Measurements from ENCODE around the gene C1orf53.

DNA sequence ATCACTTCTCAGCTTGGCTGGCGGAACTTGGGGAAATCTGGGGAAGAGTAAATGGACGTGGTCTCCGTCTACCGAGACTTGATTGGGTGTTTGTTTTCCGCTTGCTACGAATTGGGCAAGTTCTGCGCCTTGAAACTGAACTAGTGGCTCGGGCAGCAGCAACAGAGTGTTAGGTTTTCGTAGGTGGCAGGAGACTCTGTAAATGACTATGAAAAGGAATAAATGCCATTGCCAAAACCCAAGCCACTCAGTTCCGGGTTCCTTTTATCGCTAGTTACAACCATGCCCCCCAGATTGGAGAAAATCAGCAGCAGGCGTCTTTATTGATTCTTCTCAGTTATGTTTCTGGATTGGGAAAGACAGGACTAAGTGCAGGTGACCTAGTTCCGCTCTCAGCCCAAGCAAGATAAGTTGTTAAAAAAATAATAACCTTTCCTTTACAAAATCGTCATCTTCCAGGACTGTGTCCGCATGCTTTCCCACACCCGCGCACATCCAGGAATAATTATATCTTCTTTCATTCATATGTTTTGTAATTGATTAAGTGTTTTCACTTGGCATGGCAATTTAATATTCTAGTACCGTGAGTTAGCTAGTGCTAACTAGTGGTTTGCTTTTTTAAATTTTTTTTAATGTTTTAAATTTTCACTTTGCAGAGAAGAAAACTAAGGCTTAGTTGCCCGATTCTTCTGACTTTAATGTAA is 18.1 kb downstream of the C1orf53 start:
- TF ChIP-seq, protein P1, sequence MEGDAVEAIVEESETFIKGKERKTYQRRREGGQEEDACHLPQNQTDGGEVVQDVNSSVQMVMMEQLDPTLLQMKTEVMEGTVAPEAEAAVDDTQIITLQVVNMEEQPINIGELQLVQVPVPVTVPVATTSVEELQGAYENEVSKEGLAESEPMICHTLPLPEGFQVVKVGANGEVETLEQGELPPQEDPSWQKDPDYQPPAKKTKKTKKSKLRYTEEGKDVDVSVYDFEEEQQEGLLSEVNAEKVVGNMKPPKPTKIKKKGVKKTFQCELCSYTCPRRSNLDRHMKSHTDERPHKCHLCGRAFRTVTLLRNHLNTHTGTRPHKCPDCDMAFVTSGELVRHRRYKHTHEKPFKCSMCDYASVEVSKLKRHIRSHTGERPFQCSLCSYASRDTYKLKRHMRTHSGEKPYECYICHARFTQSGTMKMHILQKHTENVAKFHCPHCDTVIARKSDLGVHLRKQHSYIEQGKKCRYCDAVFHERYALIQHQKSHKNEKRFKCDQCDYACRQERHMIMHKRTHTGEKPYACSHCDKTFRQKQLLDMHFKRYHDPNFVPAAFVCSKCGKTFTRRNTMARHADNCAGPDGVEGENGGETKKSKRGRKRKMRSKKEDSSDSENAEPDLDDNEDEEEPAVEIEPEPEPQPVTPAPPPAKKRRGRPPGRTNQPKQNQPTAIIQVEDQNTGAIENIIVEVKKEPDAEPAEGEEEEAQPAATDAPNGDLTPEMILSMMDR (conservative IDR thresholded peaks at IDR 0.05), result no peak
- no peak for TF ChIP-seq EZH2 (IDR thresholded peaks at IDR 0.05; ENCODE audit: low read depth)
